Muscle of back (tissue), 13 donors: ENCODE results near the gene DENND1B. TPM values are rescaled to one million over a fixed set of nuclear protein-coding genes. Genes with fewer than 3 reads are reported as not detected.

ENCODE experiments used
- DNase-seq, 3 donors: peaks; one replicate each; pipeline versions ENCODE4 v3.0.0 to v3.0.0-alpha.2; 2013
- long read RNA-seq, 9 donors: transcript quantifications; one replicate each; lab custom pipeline, GENCODE V29; 2026
- polyA plus RNA-seq, 10 donors: library from polyadenylated mRNA; unstranded; fragments of 120-200 nt; gene quantifications; one replicate each; pipeline ENCODE4 v1.2.1, GENCODE V29; 2013; ENCODE audit not compliant: insufficient read length in 10 of 10

The DENND1B gene, protein sequence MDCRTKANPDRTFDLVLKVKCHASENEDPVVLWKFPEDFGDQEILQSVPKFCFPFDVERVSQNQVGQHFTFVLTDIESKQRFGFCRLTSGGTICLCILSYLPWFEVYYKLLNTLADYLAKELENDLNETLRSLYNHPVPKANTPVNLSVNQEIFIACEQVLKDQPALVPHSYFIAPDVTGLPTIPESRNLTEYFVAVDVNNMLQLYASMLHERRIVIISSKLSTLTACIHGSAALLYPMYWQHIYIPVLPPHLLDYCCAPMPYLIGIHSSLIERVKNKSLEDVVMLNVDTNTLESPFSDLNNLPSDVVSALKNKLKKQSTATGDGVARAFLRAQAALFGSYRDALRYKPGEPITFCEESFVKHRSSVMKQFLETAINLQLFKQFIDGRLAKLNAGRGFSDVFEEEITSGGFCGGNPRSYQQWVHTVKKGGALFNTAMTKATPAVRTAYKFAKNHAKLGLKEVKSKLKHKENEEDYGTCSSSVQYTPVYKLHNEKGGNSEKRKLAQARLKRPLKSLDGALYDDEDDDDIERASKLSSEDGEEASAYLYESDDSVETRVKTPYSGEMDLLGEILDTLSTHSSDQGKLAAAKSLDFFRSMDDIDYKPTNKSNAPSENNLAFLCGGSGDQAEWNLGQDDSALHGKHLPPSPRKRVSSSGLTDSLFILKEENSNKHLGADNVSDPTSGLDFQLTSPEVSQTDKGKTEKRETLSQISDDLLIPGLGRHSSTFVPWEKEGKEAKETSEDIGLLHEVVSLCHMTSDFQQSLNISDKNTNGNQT
- 1 to 10 TPM; 3.3 to 6.3 (median 5.0) TPM for polyA plus RNA-seq
- long read RNA-seq, donor 1, result 0 reads
- long read RNA-seq, donor 2, result 0 reads
- long read RNA-seq, donor 3, result 0 reads
- long read RNA-seq, donor 4, partial matches to known transcripts, result 0 of 1 reads
- long read RNA-seq, donor 4, other reads (novel, unspliced or antisense), result 0 of 1 reads
- long read RNA-seq, donor 5, partial matches to known transcripts, result 0 of 1 reads
- long read RNA-seq, donor 5, other reads (novel, unspliced or antisense), result 0 of 1 reads
- long read RNA-seq, donor 6, partial matches to known transcripts, result 0 of 1 reads
- long read RNA-seq, donor 6, other reads (novel, unspliced or antisense), result 0 of 1 reads
- long read RNA-seq, donor 7, result 0 reads
- long read RNA-seq, donor 8, result 0 reads
- long read RNA-seq, donor 9, result 0 reads

DNA sequence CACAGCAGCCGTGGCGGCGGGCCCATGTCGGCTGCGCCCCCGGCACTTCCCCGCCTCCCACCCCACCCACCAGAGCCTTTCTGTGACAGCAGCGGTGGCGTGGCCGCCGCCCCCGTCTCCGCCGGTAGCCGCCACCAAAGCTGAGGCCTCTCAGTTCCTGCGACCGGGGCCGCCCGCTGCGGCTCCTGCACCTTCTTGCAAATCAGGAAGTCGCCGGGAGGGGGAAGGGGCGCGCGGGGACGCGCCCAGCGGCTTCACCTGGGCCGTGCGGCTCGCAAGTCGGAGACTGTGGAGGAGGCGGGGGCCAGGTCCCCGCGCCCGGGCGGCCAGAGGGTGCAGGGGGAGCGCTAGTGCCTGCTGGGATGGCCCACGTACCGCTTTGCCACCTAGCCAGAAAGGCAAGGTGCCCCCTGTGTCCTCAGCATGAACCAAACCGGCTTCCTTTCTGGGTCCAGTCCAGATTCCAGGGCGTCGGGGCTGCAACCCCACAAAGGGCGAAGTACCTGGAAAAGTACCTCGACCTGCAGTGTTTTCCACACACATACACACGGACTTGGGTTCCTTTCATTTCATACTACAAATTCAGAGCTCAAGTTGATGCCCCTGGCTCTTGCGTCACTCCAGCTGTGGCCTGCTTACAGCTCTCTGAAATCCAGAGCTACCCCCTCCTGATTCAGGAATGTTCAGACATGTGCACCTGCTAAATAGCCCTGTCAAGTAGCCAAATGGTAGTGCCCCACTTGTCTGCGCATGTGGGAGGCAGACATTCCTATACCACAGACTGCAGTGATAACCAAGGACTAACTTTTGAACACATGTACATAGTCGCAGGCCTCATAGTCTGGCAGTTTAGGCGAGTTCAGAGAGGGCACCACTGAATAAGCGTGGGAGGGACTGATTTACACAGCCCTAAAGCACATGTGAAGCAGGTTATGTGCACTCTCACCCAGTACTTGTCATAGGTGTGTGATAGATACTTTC lies at the start of gene DENND1B:
Gene DENND1B, minus strand, starts transcription at position 199 of the 981 bp plus-strand sequence. CDS start 325 bp downstream, outside the sequence.
- peak; percentile 33 to 86 (median 62) for DNase-seq

DNA sequence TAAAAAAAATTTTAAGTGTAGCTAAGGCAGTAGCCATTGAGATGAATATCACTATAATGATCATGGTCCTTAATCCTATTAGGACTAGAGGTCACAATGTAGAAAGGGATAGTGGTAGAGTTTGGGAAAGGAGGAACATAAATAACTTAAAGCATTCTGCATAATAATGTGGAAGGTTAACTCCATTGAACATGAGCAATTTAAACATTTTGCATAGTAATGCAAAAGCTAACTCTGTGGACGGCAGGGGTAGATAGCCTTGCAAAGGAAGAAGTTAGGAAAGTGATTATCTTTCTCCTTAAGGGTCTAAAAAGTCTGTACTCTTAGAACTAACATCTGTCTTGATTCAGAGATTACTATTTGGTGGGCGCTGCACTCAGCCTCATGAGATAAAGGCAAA lies 39.0 kb upstream of the DENND1B start:
- DNase-seq, result no peak

DNA sequence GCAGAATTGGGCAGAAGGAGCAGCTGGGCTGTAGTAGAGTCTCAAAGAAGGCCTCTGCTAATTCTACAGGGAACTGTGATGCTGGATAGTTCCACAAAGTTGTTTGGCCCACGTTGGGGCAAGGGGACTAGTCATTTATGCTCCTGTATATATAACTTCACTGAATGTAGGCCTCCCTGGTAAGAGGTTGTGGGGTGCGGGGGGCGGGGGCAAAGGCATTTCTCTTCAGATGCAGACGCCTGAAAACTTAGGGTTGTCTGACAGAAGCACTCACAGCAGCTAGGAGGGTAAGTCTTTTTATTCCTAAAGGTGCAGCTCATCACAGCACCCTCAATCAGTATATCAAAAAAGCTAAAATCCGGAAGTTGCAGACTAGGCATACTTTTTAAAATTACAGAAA lies 38.5 kb upstream of the DENND1B start:
- DNase-seq, result no peak

DNA sequence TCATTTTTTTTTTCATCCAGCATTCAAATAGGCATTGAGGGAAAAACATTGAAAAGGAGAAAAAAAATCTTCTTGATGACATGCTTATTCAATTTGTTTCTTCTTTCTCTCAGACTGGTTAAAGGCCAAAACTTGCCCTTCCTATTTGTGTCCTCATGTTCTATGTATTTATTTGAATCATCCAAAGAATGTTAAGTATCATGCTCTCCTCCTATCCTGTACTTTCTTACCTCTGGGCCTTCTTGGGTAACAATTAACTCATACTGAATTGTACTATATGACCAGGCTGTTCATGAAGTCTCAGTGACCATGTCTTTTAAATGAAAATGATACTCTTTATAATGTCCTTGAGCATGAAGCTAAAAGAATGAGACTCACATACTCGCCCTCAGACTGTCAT lies 36.5 kb upstream of the DENND1B start:
- DNase-seq, result no peak

DNA sequence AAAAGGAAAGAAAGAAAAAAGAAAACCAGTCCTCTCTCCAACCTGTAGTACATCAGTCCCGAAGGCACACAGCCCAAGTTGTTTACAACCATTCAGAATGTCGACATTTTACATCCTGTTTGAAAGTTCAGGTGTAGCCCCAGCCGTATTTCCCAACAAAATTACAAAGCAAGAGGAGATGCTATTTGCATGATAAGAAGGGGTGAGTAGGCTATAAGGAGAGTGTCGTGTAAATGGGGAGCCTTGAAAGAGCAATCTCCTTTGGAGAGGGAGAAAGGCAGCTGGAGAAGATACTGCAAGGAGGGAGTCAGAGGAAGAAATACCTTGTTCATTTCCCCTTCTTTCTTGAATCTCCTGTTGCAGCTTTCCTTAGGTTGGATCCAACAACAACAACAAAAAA lies 35.5 kb upstream of the DENND1B start:
- no peak for DNase-seq

DNA sequence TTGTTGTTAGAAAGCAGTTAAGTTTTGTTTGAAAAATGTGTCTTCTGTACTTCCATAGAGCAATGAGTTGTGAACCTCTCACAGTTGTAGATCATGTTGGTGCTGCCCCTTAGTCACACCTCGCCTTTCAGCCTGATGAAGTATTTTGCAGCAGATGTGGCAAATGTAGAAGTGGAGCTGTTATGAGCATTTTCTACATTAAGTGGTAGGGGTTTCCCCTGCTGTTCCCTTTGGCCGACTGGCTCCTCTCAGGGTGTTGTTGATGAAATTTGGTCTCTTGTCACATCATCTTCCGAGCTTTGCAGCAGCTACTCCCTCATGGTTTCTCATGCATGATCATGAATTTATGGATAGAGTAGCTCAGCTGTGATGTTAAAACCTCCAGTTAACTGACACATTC lies 33.6 kb upstream of the DENND1B start:
- no peak for DNase-seq

DNA sequence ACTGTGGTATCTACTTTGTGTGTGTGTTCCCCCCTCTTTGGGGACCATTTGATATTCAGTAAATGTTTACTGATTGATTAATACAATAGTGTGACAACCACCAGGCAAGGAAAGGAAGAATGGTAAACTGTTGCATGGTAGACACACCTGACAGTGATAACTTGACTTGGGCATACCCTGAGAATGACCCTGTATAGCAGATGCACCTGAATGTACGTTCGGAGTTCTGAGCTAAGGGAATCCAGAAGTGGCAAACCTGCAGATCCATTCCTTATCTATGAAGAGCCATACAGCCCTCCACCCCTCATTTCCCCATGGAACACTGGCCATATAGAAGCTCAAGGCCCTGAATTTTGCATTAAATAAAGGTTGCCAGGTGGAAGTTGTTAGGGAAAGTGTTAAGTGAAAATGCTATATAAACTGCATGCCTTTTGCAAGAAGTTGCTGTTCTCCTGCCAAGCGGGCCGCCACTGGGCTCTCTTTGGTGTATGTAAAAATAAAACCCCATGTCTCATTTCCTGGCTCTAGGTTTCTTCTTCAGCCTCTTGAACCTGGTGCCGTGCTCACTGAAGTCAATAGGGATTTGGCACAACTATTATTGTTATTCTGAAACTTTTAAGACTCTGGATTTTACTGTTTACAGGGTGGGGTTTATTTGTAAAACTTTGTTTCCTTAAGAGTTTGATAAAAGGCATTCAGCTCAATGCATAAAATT lies 32.6 kb upstream of the DENND1B start:
- DNase-seq, result no peak

DNA sequence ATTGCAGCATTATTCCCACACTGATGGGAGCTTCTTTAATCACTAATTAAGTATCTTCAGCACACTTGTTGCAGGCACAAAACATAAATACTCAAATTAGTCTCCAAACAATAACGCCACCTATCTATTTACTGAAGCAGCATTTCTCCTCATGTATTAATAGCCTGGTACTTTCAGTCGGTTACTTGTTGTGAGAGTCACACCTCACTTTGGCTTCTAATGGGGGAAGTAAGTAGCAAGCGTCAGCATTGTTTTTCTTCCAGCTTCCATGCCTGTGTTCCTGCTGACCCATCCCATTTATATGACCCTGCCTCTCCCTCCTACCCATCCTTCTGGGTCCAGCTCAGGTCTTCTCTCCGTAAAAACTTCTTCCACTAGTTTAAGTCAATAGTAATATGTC lies 31.9 kb upstream of the DENND1B start:
- DNase-seq, result no peak

DNA sequence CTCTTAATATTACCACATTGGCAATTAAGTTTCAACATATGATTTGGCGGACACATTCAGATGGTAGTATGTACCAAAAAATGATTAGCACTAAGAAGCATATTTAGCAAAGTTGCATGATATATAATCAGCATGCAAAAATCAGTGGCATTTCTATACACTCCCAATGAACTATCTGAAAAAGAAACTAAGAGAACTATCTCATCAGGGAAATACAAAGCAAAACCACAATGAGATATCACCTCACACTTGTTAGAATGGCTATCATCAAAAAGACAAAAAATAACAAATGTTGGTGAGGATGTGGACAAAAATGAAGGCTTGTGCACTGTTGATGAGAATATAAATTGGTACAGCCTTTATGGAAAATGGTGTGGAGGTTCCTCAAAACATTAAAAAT lies 31.4 kb upstream of the DENND1B start:
- no peak for DNase-seq

DNA sequence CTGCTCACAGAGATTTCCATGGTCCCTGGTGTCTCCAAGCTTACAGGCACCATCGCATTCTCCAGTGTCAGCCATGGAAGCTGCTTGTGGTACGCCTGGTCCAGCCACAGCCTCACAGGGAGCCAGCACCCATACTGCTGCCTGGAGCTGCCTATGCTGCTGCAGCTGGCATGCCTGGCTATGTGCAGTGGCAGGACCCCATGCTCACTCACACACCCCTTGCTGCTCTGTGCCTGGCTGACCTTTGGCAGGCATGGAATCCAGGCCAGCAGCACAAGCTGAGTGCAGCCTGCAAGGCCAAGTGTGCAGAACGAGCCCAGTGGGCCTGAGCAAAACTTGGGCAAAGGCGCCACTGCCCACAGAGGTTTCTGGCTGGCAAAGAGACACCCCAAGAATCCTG lies 26.4 kb upstream of the DENND1B start:
- no peak for DNase-seq

DNA sequence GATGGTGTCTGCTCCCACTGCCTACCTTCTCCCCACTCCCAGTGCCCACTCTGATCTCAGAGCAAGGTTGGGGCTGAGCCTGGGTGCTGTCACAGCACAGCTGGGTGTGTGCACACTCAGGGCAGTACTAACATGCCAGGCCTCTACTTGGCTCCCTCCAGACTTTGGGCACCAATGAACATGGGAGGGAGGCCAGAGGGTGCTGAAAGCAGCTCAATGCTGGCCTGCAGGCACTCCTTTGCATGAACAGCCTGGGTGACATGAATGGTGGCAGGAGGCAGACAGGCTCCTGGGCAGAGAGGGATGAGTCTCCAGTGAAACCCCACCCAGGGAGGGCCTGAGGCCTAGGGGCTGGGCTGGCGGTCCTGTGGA lies 25.8 kb upstream of the DENND1B start:
- DNase-seq, result no peak

DNA sequence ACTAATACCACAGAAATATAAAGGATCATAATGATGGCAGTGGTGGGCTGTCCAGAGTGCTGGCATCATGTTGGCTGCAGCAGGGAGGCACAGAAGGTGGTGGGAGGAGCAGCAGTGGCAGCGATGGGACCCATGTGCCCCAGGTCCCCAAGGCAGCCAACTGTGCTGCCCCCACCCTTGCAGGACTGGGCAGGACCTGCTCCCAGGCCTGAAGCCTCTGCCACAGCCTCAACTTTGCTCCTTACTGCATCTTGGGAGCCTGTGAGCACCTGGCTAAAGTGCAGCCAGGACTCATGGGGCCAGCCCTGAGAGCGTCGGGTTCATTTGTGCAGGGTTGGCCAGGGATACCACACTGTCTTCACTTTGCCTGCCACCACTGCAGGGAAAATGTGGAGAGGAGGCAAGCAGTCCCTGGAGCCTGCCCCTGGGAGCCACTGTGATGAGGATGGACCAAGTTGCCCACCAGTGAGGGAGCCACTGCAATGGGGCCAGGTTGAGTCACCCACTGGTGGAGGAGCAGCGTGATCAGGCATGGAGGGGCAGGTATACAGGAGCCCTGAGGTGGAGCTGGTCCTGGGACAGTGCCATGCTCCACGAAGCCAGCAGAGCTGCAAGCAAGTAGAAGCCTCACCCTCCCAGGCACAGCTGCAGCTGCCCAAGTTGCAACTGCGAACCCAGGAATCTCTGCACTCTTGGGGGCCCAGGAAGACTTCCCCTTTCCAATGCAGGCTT lies 25.3 kb upstream of the DENND1B start:
- no peak for DNase-seq

DNA sequence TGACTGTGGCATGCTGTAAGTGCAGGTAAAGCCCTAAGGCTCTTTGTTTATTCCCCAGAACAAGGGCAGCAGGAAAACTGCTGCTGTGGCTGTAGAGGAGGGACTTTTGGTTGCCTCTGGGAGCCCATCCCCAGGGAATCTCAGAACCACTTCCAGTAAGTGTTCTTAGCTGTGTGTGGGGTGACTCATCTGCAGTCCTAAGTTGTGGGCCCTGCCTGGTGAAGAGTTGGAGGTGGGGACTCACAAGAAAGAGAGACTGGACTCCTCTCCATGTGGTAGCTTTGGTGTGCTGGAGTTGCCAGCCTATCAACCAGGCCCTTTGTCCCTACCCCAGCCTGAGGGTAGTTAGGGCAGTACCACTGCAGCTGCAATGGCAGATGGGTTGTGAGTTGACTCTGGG lies 24.0 kb upstream of the DENND1B start:
- peak in 1 of 3 donors; percentile 74 for DNase-seq

DNA sequence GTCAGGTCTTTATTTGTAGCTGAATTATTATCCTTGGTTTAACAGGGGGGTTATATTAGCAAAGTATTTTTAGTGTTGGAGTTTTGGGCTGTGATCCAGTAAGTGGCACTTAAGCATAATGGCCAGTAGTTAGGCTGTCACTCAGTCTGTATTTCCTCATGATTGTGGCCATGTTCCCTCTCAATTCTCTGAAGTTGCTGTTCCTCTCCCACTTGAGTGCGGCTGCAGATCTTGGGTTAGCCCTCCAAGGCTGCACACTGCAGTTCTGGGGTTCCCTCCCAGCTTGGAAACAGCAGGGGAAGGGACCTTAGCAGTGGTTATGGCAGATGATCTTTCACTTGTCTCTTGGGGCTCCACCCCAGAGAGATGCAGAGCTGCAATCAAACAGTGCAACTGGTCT lies 23.2 kb upstream of the DENND1B start:
- no peak for DNase-seq

DNA sequence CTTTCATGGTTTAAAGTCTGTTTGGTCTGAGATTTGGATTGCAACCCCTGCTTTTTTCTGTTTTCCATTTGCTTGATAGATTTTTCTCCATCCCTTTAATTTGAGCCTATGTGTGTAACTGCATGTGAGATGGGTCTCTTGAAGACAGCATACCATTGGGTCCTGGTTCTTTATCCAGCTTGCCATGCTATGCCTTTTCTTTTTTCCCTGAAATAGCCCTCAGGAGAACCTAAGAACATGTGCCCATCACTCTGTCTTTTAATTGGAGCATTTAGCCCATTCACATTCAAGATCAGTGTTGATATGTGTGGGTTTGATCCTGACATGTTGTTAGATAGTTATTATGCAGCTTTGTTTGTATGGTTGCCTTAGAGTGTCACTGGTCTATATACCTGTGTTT lies 21.7 kb upstream of the DENND1B start:
- no peak for DNase-seq

DNA sequence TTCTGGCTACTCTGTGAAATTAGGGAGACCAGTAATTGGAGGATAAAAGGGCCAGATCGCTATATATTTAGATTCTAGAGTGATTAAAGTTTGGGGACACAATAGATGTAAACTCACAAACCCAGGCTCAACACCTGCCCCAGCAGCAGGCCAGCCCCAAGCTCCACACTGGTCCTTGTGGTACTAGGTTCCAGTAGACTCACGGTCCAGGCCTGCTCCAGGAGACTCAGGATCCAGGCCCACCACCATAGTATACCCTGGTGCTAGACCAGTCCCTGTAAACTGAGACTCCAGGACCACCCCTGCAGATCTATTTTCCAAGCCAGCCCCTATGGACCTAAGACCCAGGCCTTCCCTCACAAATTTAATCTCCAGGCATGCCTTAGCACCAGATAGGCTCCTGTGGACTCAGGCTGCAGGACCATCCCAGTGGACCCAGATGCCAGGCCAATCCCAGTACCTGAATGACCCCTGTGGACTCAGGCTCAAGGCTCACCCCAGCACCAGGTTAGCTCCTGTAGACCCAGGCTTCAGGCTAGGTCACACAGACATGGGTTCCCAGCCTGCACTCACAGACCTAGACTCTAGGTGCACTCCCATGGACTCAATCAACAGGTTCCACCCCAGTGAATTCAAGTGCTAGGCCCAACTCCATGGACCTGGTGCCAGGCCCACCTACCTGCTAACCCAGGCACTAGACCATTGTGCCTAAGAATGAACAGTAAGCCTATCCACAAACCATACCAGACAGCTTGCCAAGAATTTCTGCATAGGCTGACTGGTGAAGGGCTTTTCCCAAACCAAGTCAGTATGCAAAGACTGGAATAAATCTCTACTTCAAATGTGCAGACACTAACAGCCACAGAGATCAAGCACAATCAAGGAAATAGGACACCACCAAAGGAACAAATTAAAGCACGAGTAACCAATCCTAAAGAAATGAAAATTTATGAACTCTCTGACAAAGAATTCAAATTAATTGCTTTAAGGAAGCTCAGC lies 13.8 kb upstream of the DENND1B start:
- DNase-seq, result no peak

DNA sequence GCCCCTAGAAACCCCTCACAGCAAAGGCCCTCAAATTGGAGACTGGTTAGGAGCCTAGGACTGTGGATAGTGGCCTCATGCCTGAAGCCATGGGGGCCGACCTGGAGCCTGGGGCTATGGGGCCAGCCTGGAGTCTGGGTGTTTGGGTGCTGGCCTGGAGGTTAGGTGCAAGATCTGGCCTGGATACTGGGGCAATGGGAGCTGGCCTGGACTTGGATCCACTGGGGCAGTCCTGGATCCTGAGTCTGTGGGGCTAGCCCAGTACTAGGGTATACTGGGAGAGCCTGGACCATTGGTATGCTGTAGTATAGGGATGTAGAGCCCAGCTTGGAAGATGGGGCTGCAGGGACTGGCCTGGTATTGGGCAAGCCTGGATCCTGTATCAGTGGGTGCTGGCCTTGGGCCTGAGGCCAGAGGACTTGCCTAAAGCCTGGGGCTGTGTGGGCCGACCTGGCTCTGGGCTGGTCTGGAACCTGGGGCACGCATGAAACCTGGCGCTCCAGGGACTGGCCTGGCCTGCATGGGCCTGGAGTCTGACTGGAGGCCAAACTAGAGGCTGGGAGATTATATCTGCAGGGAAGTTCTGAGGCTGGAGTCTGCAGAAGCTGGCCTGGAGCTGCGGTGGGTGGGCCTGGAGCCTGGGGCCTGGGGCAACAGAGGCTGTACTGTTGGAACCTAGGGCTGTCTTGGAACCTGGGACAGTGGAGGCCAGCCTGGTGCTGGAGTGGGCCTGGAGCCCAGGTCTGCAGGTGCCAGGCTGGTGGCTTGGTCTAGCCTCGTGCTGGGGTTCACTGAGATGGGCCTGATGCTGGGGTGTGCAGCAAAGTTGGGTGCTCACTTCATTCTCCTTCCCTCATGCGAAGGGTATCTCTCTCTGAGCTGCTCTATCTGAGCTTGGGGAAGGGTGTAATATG lies 12.6 kb upstream of the DENND1B start:
- no peak for DNase-seq
